Astrocyte of the cerebellum (primary cell): ENCODE data around the gene TRIM65.

Experiments used
- DNase-seq: peaks from one replicate; pipeline ENCODE4 v3.0.0-alpha.2; 2011; ENCODE audit warnings: low read depth
- H3K4me3 ChIP-seq: 2 replicates; pipeline ENCODE4 v1.5.1; 2011; ENCODE audit warnings: mild to moderate bottlenecking, low read depth, low read length, moderate library complexity
- CTCF ChIP-seq: IDR thresholded peaks from 2 replicates; pipeline ENCODE4 v1.5.1; 2012; ENCODE audit warnings: low read length, low read depth, moderate library complexity, mild to moderate bottlenecking; ENCODE audit errors: missing control alignments
- in situ Hi-C: cut with HindIII; loops from 2 replicates; pipeline ENCODE4 v1.10.0; 2017; ENCODE audit warnings: low sequenced_read_pairs

TRIM65 gene

GRCh38 chr17:75842963-75843576 is 53.7 kb downstream of the TRIM65 start:
- no peak for DNase-seq
- in situ Hi-C loops: loop anchor here (10.0 kb wide), 1 partner anchor 58 kb away; the partner anchor contains the start of gene UNK
- no peak overlapping the region for H3K4me3 ChIP-seq
- TF ChIP-seq CTCF: no peak

DNA sequence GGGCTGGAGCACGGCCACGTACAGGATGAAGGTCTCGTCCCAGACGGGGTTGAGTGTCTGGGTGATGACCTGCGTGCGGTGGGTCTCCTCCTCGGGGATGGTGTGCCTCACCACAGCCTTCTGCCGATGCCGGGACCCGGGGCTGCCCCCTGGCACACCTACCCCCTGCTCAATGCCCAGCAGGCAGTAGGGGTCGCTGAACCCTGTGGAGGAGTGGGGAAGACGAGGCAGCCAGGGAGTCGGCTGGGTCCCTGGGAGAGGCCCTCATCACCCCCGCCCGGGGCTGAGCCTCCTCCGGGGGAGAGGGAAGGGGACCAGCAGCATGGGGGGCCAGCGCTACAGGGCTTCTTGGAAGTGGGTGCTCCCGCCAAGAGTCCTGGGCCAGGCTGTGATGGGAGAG is 54.3 kb downstream of the TRIM65 start:
- in situ Hi-C loops: loop anchor here (10.0 kb wide), 1 partner anchor 58 kb away; the partner anchor contains the start of gene UNK
- no peak for DNase-seq
- no peak for TF ChIP-seq CTCF
- no peak overlapping the region for H3K4me3 ChIP-seq

GRCh38 chr17:75840799-75841164 is 56.0 kb downstream of the TRIM65 start:
- no peak for TF ChIP-seq CTCF
- no peak overlapping the region for H3K4me3 ChIP-seq
- DNase-seq: no peak
- in situ Hi-C loops: loop anchor here (10.0 kb wide), 1 partner anchor 56 kb away; the partner anchor contains the start of gene UNK

GRCh38 chr17:75839942-75840798 is 56.6 kb downstream of the TRIM65 start:
- H3K4me3 ChIP-seq: no peak overlapping the region
- in situ Hi-C loops: loop anchor here (10.0 kb wide), 1 partner anchor 55 kb away; the partner anchor contains the start of gene UNK
- TF ChIP-seq CTCF: no peak
- no peak for DNase-seq
